Bronchial epithelial cell (primary cell): ENCODE measurements around the gene GH1. TPM values are rescaled to one million over a fixed set of nuclear protein-coding genes. Genes with fewer than 3 reads are reported as not detected.

Experiments
- DNase-seq: peaks from one replicate; pipeline ENCODE4 v3.0.0-alpha.2; 2010; ENCODE audit warnings: low read depth
- FAIRE-seq: peaks from 2 replicates; lab custom pipeline; 2011; peaks lifted over from hg19 to GRCh38; lab: Jason Lieb, UNC
- H3K27me3 ChIP-seq: 2 replicates; pipeline ENCODE4 v1.5.1; 2011; ENCODE audit warnings: low read length; ENCODE audit not compliant: control insufficient read depth, insufficient read depth
- H3K36me3 ChIP-seq: 2 replicates; pipeline ENCODE4 v1.5.1; 2011; ENCODE audit warnings: low read length; ENCODE audit not compliant: control insufficient read depth, insufficient read depth
- H3K4me3 ChIP-seq: 2 replicates; pipeline ENCODE4 v1.5.1; 2011; ENCODE audit warnings: mild to moderate bottlenecking, low read depth, low read length, control low read depth
- total RNA-seq: library from RNA; depleted of rRNA; stranded (reverse); fragments of >200 nt; gene quantifications from 2 replicates; pipeline ENCODE4 v1.2.1, GENCODE V29; 2014
- TF ChIP-seq, protein P1 (sequence below): IDR thresholded peaks from 2 replicates; pipeline ENCODE4 v1.5.1; 2011; ENCODE audit warnings: mild to moderate bottlenecking, moderate library complexity, low read length, control low read depth, inconsistent platforms; ENCODE audit not compliant: insufficient read depth, severe bottlenecking

GH1 gene
- total RNA-seq, 1 donor from 2014 or later = not detected

DNA sequence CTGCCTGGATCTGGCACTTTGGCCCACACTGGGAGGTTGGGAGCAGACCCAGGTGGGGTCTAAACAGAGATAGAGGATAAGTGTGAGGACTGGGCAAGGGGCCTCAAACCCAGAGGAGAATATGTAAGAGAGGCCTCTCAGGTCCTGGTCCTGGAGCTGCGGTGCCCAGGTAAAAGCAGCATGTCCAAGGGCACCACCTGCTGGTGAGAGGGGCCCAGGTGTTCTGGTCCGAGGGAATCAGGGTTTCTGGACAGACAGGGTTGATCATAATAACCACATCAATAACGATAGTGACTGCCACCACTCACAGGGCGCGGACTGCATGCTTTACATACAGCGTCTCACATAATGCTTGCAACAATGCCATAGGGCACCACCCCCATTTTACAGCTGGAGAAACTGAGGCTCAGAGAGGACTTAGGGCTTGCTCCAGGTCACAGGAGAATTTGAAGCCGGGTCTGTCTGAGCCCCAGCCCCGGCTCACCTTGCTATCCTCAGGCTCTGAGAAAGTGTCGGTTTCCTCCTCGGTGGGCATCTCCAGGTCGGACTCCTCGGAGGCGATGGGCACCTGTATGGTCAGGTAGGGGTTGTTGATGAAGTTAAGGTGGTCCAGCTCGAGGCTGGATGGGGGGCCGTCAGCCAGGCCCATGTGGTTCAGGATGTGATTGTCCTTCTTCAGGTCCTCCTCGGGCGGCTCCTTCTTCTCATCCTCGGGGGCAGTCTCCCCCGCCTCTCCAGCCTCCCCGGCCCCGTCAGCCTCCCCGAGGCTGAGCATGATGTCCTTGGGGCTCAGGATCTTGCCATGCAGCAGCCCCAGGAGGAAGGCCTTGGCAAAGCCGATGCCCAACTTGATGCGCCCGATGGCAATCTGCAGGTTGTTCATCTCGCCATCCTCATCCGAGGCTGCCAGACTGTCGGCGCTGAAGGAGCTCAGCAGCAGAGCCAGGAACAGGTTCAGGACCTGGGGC lies 32.6 kb upstream of the GH1 start:
- no peak for FAIRE-seq
- H3K27me3 ChIP-seq = no peaks in the 10 kb centered on the region
- TF ChIP-seq, protein P1, sequence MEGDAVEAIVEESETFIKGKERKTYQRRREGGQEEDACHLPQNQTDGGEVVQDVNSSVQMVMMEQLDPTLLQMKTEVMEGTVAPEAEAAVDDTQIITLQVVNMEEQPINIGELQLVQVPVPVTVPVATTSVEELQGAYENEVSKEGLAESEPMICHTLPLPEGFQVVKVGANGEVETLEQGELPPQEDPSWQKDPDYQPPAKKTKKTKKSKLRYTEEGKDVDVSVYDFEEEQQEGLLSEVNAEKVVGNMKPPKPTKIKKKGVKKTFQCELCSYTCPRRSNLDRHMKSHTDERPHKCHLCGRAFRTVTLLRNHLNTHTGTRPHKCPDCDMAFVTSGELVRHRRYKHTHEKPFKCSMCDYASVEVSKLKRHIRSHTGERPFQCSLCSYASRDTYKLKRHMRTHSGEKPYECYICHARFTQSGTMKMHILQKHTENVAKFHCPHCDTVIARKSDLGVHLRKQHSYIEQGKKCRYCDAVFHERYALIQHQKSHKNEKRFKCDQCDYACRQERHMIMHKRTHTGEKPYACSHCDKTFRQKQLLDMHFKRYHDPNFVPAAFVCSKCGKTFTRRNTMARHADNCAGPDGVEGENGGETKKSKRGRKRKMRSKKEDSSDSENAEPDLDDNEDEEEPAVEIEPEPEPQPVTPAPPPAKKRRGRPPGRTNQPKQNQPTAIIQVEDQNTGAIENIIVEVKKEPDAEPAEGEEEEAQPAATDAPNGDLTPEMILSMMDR = peak; percentile 84
- peak; percentile 38 for DNase-seq
- H3K4me3 ChIP-seq = no peak overlapping the region
- no peaks in the 10 kb centered on the region for H3K36me3 ChIP-seq

DNA sequence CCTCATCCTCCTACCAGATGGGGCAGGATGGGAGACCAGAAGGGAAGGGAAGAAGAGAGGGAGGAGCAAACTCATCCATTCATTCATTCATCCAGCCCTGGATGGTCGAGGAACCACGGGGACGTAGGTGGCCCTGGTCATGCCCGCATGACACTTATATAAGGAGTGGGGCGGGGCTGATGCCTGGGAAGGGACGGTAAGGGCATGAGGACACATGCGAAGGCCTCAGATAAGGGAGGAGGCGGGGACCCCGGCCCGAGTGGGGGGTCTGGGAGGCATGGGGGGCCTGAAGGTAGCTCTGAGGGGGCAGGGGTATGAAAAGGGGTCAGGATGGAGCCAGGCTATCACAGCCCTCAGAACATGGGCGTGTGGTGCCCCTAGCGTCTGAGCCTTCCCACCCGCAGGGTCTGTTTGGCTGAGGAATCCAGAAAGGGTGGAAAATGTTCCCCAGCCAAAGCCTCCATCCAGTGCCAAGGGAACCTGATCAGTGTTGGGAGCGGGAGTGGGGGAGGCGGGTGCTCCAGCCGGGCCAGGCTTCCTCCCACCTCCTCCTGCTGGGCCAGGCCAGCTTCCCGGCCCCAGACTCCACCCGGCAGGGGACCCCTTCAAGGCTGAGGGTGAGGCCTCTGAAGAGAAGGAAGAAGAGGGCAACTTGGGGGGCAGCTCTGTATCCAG lies 31.1 kb upstream of the GH1 start:
- TF ChIP-seq, protein P1 = no peak
- Histone ChIP-seq H3K4me3 (no peak overlapping the region), H3K27me3 (no peaks in the 10 kb centered on the region), H3K36me3 (no peaks in the 10 kb centered on the region)
- FAIRE-seq (no peak), DNase-seq (no peak)

DNA sequence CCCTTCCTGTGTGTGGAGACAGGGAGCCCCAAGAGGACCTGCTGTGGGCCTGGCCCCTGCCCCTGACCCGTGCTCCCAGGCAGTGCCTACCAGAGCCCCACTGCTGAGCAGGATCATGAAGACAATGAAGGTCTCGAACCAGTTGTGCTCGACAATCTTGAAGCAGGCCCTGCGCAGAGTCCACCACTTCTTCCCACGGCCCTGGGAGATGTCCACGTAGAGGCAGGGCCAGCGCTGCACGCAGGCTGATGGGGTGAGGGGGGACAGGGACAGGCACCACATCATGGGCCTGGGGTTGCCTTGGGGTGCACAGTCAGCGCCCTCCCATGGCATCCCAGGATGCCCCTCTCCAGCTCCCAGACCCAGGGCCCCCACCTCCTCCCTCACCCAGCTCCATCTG lies 29.9 kb upstream of the GH1 start:
- Histone ChIP-seq H3K36me3 (no peaks in the 10 kb centered on the region), H3K4me3 (no peak overlapping the region), H3K27me3 (no peaks in the 10 kb centered on the region)
- FAIRE-seq (no peak), DNase-seq (no peak)
- TF ChIP-seq, protein P1 = no peak

DNA sequence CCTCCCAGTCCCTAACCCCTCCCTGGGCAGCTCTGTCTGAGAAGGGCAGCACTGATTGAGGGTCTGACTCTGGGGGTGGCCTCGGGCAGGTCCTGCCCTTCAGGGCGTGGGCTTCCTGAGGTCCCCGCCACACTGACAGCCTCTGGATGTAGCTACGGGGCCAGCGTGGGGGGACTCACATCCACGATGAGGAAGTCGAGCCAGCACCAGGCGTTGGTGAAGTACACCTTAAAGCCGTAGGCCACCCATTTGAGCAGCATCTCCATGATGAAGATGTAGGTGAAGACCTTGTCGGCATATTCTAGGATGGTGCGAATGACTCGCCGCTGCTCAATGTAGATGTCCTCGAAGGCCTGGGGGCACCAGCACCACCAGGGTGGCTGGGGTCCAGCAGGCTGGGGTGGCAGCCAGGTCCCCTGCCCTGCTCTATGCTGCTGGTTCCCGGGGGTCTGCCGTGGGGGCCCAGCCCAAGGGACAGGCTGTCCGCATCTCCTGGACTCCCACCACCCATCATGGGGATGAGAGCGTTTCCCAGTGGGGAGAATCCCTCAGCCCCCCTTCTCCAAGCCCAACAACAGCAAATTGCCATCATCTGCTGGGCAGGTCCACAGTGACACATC lies 29.2 kb upstream of the GH1 start:
- FAIRE-seq = no peak
- Histone ChIP-seq H3K36me3 (no peaks in the 10 kb centered on the region), H3K4me3 (no peak overlapping the region), H3K27me3 (no peaks in the 10 kb centered on the region)
- no peak for DNase-seq
- TF ChIP-seq, protein P1 = no peak

DNA sequence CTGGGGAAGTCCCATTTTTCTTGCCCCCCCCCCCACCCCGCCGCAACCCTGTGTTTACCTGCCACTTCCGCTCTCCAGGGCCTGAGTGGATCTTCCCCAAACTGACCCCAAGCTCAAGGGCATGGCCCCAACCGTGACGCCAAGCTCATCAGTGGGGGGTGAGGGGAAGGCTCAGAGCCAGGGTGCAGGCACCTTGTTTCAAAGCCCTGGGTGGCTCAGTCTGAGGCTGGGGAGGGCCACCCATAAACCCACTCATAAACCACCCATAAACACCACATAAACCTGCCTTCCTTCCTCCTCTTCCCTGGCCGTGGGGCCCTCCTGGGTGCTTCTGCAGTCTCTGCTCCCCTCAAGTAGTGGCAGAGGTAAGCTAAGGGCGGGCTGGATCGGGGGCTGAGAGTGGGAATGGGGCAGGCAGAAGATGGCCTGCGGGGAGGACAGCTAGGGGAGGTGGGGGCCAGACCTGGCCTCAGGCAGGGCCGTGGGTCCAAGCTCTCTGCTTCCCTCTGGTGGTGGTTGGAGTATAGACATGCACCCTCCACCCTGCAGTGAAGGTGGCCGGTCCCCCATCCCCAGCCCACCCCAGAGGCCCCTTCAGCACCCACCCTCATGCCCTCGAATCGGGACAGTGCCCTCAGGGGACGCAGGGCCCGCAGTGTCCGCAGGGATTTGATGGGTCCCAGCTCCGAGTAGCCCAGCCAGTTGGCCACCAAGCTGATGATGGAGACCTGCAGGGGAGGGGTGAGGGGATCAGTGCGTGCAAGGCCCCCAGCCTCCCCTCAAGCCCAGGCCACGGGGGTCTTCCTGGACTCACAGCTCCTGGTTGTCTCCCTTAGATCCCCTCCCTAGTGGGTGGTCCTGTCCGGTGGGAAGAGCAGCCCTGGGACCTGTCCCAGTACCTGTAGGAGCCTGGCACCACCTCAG lies 28.1 kb upstream of the GH1 start:
- FAIRE-seq = no peak
- H3K4me3 ChIP-seq = no peak overlapping the region
- no peaks in the 10 kb centered on the region for H3K36me3 ChIP-seq
- DNase-seq = peak; percentile 6
- TF ChIP-seq, protein P1 = peak; percentile 82
- H3K27me3 ChIP-seq = no peaks in the 10 kb centered on the region
